PC-3 (cell line): ENCODE data around the gene SMOC2.

Experiments
- EZH2phosphoT487 ChIP-seq: fragments of 300-600 bp; sonication (generic); IDR thresholded peaks from 2 replicates; pipeline ENCODE4 v1.6.1; 2018; ENCODE audit warnings: mild to moderate bottlenecking, antibody characterized with exemption, low read length, borderline replicate concordance
- TF ChIP-seq, protein P1 (sequence below): fragments of 300-600 bp; sonication (generic); conservative IDR thresholded peaks from 2 replicates; pipeline ENCODE4 v1.5.1; 2017; ENCODE audit warnings: antibody characterized with exemption, low read depth, mild to moderate bottlenecking, low read length

DNA sequence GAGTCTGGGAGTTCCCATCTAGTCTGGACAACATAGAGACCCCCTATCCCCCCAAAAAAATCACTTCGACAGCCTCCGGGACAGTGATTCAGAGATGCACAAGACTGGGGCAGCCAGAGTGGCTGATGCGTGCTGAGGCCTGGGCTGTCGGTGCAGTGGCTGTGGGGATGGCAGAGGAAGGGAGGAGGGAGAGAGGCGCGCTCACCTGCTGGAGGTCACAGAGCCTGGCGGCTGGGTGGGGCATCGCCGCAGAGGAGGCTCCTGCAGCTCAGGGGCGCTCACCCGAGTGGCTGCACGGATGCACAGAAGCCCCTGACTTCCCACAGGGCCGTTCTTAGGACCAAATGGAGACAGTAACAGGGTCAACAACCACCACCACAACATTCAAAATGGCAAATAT lies 182.8 kb downstream of the SMOC2 start:
- TF ChIP-seq EZH2phosphoT487: no peak
- TF ChIP-seq, protein P1, sequence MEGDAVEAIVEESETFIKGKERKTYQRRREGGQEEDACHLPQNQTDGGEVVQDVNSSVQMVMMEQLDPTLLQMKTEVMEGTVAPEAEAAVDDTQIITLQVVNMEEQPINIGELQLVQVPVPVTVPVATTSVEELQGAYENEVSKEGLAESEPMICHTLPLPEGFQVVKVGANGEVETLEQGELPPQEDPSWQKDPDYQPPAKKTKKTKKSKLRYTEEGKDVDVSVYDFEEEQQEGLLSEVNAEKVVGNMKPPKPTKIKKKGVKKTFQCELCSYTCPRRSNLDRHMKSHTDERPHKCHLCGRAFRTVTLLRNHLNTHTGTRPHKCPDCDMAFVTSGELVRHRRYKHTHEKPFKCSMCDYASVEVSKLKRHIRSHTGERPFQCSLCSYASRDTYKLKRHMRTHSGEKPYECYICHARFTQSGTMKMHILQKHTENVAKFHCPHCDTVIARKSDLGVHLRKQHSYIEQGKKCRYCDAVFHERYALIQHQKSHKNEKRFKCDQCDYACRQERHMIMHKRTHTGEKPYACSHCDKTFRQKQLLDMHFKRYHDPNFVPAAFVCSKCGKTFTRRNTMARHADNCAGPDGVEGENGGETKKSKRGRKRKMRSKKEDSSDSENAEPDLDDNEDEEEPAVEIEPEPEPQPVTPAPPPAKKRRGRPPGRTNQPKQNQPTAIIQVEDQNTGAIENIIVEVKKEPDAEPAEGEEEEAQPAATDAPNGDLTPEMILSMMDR: no peak
